MV-4-11 (cell line): ENCODE results near the gene ATAD3C.
"Not testable (repeated sequence)": the region's sequence is repeated elsewhere in the genome, so short reads cannot be mapped to it uniquely, and the experiment has no call there.

Experiments
- DNase-seq: peaks from one replicate; lab custom pipeline; 2025; lab: John Stamatoyannopoulos, UW

ATAD3C gene

GRCh38 chr1:1419363-1419812 is 30.1 kb upstream of the ATAD3C start:
- no peak for DNase-seq

DNA sequence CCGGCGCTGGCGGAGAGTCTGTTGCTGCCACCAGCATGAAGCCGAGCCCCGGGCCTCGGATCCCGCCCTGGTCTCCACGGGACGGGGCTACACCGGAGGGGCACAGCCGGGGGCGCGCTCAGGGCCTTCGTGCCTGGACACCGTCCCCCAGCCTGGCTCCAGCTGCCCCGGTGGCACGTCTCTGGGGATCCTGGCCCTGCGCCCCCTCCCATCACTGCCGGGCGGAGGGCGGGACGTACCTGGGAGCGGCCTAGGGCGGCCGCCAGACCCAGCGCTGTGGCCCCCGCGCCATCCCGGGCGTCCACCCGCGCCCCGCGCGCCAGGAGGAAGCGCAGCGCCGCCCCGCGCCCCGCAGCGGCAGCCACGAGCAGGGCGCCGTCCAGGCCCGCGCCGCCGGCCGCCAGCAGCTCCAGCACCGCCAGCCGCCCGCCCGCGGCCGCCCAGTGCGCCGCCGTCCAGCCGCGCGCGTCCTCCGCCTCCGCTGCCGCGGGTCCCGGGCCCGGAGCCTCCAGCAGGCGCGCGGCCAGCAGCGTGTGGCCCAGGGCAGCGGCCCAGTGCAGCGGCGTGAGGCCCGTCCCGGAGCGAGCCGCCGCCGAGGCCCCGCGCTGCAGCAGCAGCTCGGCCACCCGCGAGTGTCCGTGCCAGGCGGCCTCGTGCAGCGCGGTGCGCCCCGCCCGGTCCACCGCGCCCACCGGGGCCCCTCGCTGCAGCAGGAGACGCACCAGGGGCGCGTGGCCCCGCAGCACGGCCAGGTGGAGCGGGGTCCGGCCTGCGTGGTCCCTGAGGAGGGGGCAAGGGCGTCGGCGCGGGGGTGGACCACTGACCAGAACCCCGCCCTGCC is 29.5 kb upstream of the ATAD3C start:
- no peak for DNase-seq

GRCh38 chr1:1420654-1421141 is 28.8 kb upstream of the ATAD3C start:
- no peak for DNase-seq

DNA sequence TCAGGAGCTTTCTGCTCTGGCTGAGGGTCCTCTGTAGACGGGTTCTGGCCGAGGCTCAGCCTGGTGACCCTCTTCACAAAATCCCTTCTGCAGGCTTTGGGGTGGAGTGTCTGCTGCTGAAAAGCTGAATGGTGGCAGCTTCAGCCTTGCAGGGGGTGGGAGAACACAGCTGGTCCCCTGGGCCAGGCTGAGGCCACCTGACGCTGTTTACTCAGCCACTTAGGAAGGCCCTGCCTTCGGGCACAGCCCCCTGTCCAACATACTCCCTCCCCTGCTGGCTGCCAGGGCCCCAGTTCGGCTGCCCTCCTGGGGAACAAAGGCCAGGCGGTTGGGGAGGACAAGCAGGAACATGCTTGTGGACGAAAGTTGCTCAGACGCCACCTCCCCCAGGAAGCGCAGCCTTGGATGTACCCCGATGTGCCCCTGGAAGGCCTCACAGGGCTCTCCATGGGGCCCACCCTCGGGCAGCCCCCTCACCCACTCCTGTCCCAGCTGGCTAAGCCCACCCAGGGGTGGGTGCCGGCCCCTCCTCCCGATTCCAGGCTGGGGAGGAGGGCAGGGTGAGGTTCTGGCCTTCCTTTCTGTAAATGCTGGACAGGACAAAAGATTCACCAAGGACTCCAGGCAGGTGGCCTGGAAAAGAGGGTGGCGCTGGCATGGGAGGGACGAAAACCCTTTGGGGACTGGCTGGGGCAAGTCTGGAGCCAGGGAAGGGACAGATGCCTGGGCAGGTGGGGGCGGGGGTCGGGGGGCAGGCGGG is 28.2 kb upstream of the ATAD3C start, which contains the start of gene ANKRD65:
ANKRD65 (minus strand) TSS at position 130 of the 760 bp plus-strand sequence. CDS start 271 bp downstream, outside the sequence.
- DNase-seq, result no peak

DNA sequence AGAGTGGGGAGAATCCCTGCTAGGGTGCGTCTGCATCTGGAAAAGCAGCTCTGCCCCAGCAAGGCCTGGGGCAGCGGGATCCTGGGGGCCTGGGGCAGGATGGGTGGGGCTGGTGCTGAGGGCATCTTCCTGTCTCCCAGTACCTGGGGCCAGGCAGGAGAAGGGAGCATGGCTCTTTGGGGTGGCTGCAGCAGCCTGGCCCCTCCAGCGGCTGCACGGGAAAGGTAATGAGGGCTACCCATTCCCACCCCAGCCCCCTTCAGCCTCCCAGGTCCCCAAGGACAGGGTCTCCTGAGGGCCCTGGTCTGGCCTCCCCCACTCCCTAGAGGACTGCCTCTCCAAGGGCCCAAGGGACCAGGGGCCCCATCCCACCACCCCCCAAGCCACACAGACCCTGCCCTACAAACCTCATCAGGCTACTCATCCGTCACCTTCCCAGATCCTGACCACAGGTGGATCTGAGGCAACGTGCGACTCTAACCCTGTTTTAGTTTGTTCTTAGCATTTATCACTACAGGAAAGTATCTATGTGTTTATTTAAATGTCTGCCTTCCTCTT is 27.5 kb upstream of the ATAD3C start:
- no peak for DNase-seq

DNA sequence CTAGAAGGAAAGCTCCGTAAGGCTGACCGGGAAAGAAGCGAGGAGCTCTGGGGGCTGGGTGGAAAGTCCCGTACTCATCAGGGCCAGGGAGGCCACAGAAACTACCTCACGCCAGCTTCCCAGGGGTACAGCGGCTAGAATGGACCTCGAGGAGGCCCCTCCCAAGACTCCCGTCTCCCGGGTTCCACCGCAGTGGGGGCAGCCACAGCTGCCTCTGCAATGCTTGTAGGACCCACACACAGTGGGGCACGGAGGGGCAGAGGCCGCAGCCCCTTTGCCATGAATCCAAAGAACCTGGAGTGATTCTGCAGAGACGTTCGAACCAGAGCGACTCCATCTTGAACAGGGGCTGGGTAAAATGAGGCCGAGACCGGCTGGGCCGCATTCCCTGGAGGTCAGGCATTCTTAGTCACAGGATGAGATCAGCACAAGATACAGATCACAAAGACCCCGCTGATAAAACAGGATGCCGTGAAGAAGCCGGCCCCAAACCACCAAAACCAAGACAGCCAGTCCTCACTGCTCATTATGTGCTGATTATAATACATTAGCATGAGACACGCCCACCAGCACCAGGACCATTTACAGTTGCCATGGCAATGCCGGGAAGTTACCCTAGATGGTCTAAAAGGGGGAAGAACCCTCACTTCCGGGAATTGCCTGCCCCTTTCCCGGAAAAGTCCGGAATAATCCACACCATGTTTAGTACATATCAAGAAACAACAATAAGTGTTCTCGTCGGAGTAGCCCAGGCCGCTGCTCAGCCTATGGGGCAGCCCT is 26.8 kb upstream of the ATAD3C start:
- DNase-seq, result peak; percentile 7

- DNase-seq, result no peak
Measured at GRCh38 chr1:1423245-1423597, 26.3 kb upstream of the ATAD3C start.

GRCh38 chr1:1424707-1425106 is 24.8 kb upstream of the ATAD3C start:
- DNase-seq, result no peak

DNA sequence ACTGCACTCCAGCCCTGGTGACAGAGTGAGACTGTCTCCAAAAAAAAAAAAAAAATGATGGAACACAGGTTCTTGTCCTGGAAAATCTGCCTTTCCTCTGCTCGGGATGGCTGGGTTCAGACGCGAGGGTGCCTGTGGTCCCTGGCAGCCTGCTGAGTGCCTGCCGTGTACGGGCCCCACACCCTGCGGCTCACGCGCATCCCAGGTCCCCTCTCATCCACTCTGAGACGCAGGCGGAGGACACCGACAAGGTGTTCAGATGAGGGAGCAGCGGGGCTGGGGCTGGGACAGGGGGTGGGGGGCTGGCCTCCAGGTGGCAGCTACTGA is 24.1 kb upstream of the ATAD3C start:
- no peak for DNase-seq

DNA sequence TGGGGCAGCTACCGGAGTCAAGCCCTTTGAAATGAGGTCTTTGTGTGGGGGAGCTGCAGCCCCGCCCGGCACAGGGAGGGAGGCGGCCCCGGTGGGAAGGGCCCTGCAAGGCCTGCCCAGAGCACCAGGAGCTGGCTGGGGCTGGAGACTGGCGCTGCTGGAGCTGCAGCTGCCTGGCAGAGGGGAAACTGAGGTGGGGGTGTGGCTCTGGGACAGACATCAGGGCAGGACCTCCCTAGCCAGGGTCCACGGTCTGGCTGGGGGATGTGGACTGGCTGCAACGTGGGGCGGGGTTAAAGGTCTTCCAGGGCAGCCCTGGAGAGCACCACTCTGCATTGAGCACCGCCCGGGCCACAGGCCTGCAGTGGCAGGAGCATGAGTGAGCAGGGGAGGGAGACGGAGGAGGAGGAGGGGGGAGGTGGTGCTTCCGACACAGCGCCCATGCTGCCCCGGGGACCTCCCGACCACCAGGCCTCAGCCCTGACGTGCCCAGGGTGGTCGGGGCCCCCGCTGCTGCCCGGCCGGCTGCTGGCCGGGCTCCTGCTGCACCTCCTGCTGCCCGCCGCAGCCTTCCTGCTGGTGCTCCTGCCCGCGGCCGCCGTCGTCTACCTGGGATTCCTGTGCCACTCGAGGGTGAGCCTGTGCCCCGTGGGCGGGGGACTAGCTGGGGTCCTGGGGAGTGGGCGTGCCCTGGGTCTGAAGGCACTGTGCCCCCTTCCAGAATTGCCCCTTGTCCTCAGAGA is 23.6 kb upstream of the ATAD3C start:
- DNase-seq, result no peak

DNA sequence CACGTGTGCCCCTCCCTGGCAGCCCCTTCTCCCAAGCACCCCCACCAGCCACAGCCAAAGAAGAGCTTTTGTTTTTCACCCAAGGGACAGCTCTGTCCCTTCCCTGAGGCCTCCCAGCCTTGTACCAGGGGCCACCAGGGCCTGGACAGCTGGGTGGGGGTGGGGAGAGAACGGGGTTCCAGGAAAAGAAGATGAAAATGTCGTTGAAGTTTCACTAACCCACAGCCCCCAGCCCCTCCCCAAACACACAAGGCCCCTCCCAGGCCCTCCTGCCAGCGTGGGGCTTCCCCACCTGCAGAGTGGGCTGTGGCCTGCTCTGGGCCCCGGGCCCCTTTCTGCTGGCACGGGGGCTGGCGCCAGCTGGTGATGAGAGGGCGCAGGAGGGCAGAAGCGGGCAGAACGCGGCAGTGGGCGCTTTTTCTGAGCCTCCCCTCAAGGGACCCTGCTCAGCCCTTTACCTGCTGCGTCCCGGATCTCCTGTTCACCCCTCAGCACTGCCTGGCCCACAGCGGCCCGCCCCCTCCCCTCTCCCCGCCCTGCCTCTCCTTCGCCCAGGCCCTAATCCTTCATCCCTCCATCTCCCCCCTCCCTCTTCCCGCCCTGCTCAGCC is 22.9 kb upstream of the ATAD3C start:
- DNase-seq, result no peak

GRCh38 chr1:1427106-1427819 is 22.2 kb upstream of the ATAD3C start:
- no peak for DNase-seq

- no peak for DNase-seq
Measured at GRCh38 chr1:1427820-1428148, 21.7 kb upstream of the ATAD3C start.

DNA sequence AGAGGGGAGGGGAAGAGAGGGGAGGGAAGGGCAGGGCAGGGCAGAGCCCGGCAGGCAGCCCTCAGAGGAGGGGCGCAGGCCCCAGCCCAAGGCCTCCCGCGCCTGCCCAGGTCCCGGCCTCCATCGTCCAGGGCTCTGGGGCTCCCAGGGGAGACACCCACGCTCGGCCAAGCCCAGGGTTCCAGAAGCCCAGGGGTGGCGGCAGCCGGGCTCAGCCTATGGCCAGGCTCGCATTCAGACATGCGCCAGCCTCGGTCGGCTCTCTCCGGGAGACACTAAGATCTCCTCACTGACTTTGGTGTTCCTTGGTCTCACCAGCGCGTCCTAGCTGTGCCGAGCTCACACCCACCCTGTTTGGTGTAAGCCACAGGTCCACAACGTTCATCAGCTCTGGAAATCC is 21.3 kb upstream of the ATAD3C start:
- DNase-seq, result no peak

GRCh38 chr1:1428967-1429366 is 20.5 kb upstream of the ATAD3C start:
- DNase-seq, result not testable (repeated sequence)

GRCh38 chr1:1429671-1430073 is 19.8 kb upstream of the ATAD3C start:
- no peak for DNase-seq

DNA sequence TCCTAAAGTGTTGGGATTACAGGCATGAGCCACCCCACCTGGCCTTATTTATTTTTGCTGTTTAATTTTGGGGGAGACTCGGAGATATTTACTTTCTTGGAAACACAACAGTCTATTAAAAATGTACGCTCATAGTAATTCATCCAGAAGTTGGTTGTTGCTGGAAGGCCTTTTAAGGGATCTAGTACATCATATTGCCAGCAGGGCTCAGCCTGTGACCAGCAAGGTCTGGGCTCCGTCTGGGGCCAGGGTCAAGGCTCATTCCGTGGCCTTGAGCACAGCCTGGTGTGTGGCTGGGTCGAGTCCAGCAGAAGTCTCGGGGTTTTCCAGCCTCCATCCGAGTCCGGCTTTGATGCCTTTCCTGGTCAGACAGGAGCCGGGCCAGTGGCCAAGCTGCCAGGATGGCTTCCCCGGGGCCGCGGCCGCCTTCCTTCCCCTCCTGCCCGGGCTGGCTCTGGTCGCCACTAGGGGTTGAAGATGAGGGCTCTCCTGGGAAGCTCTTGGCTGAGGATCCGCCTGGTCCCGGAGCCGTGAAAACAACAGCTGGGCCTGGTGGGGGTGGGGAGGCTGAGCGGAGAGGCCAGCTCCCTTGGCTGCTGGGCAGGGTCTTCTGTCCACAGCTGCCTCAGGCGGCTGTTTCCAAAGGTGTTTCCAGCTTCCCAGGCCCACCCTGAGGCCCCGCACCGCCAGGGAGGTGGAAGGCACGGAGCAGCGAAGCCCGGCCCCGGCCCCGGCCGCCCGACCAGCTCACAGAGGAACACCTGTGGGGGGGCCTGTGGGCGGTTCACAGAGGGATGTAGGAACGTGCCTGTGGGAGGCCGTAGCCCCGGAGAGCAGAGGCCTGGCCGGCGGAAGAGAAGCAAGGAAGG is 19.1 kb upstream of the ATAD3C start:
- DNase-seq, result no peak

DNA sequence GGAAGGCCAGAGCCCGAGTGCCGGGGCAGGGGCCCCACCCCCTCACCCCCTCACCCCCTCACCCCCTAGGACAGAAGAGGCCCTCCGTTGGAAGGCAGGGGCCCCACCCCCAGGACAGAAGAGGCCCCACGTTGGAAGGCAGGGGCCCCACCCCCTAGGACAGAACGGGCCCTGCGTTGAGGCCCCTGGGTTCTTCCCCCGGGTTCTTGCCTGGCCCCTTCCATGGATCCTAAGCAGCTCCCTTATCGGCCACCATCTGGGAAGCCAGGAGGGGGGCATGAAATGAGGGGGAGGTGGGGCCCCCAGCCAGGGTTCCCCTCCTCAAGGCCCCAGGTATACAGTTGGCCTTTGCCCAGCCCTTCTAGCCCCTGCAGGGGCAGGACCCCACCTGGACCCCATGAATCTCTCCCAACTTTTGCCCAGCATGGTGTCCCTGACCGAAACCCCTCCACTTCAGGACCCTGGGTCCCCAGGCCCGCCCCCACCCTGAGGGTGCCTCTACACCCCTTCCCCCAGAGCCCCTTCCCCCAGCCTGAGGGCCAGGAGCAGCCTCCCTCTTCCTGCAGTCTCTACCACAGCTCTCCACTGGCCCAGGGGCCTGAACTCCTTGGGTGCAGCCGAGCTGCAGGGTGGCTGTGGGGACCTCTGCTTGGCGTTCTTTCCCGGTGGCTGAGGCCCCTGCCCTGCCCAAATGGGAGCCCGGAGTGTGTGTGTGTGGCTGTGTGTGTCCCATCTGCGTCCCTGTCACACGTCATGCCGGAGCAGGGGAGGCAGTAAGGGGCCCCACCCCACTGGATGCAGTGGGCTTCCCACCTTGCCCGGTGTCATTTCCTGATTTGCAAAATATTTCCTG is 18.3 kb upstream of the ATAD3C start:
- DNase-seq, result no peak
